ENCODE measurements around the gene SARDH. TPM values are rescaled to one million over a fixed set of nuclear protein-coding genes. Genes with fewer than 3 reads are reported as not detected.

The SARDH gene
- total and polyA plus RNA-seq, 2 of the 8 experiments (the other 6 are each of a cell fraction or from before 2014, with no cell fraction given), result 6.4 to 7.4 TPM

- CTCF ChIA-PET (ENCODE audit: partially characterized antibody), result interaction anchor here (0.6 to 2.3 kb wide), 13 partner anchors 9 to 390 kb away, joined by 3 to 8 read pairs (median 3); no protein-coding TSS in a partner anchor
- Histone ChIP-seq H3K4ac (replicated peaks; ENCODE audit: insufficient read length, low read depth, low read length) (no peak overlapping the region), H3K79me1 (ENCODE audit: low read depth, low read length) (no peaks in the 10 kb centered on the region), H3K9ac (replicated peaks in 1 of 4; ENCODE audit: extremely low read depth in 1 of 4, low read depth in 3 of 4, low read length in 3 of 4) (no peak overlapping the region), H4K91ac (replicated peaks; ENCODE audit: insufficient read length, low read length) (no peak overlapping the region), H3K56ac (replicated peaks; ENCODE audit: insufficient read length, low read depth, low read length) (no peak overlapping the region), H2AFZ (ENCODE audit: low read length) (no peak overlapping the region), H2BK120ac (replicated peaks; ENCODE audit: low read depth, low read length) (no peak overlapping the region), H3K9me3 (ENCODE audit: insufficient read depth in 2 of 2, low read depth in 1 of 2, low read length in 1 of 2) (no peaks in the 10 kb centered on the region), H3K4me3 (ENCODE audit: extremely low read depth in 1 of 4, insufficient read depth in 2 of 4, low read depth in 3 of 4, low read length in 4 of 4) (no peak overlapping the region), H3K79me2 (ENCODE audit: control insufficient read depth in 1 of 2, insufficient read depth in 2 of 2, low read length in 2 of 2) (no peaks in the 10 kb centered on the region), H3K27me3 (replicated peaks in 1 of 4; ENCODE audit: control insufficient read depth in 3 of 4, extremely low read depth in 1 of 4, insufficient read depth in 3 of 4, low read length in 3 of 4) (no peaks in the 10 kb centered on the region; a peak in 2 of 7 replicates), H3K36me3 (ENCODE audit: control insufficient read depth in 2 of 4, insufficient read depth in 4 of 4, low read length in 3 of 4) (no peaks in the 10 kb centered on the region), H4K20me1 (replicated peaks in 1 of 2; ENCODE audit: control insufficient read depth in 1 of 2, insufficient read depth in 2 of 2, low read length in 2 of 2) (no peaks in the 10 kb centered on the region), H4K5ac (ENCODE audit: insufficient read length, low read depth, low read length) (no peak overlapping the region), H3K4me2 (ENCODE audit: insufficient read depth in 1 of 2, low read depth in 2 of 2, low read length in 2 of 2) (no peak overlapping the region), H2AK5ac (ENCODE audit: low read depth, low read length) (no peak overlapping the region), H2BK12ac (ENCODE audit: low read depth, low read length) (no peak overlapping the region), H3K14ac (ENCODE audit: insufficient read length) (no peak overlapping the region), H3K23ac (ENCODE audit: insufficient read length) (no peak overlapping the region), H2BK20ac (ENCODE audit: low read length) (no peak overlapping the region), H2BK15ac (ENCODE audit: low read length) (peak overlapping the region; percentile 81; the same call in 1 of the 2 replicates), H3K27ac (ENCODE audit: low read depth, low read length) (no peak overlapping the region), H3K4me1 (replicated peaks in 1 of 4; ENCODE audit: control insufficient read depth in 3 of 4, insufficient read depth in 4 of 4, low read length in 3 of 4) (no peaks in the 10 kb centered on the region; a peak in 1 of 7 replicates), H4K8ac (ENCODE audit: extremely low read depth, insufficient read depth, low read length) (peak overlapping the region; percentile 69; the same call in 1 of the 2 replicates), H2BK5ac (ENCODE audit: low read depth, low read length) (peak overlapping the region; percentile 35; the same call in 1 of the 2 replicates), H3K18ac (ENCODE audit: extremely low read depth, low read length) (no peak overlapping the region), H3K23me2 (ENCODE audit: low read depth, low read length) (no peaks in the 10 kb centered on the region)
- POLR2A ChIA-PET (ENCODE audit: partially characterized antibody), result no interaction called here
- TF ChIP-seq TBP (IDR thresholded peaks at IDR 0.05; ENCODE audit: low read depth, low read length) (no peak), TAF7 (optimal IDR thresholded peaks at IDR 0.05; ENCODE audit: borderline replicate concordance, low read depth, low read length) (no peak), SUZ12 (IDR thresholded peaks at IDR 0.05; ENCODE audit: low read length) (no peak), EGR1 (IDR thresholded peaks at IDR 0.05; ENCODE audit: borderline replicate concordance, low read depth, low read length) (no peak), E2F6 (IDR thresholded peaks at IDR 0.05) (no peak), HDAC6 (IDR thresholded peaks at IDR 0.05; ENCODE audit: low read depth, low read length) (no peak), CBX8 (IDR thresholded peaks at IDR 0.05; ENCODE audit: borderline replicate concordance, low read depth, low read length) (no peak), CEBPB (IDR thresholded peaks at IDR 0.05; ENCODE audit: low read depth, low read length) (no peak), TAF1 (IDR thresholded peaks at IDR 0.05; ENCODE audit: low read depth, low read length) (no peak), BACH1 (IDR thresholded peaks at IDR 0.05; ENCODE audit: low read length) (no peak), KDM5A (IDR thresholded peaks at IDR 0.05; ENCODE audit: low read length) (no peak), NANOG (IDR thresholded peaks at IDR 0.05; ENCODE audit: insufficient read depth, low read depth, low read length, poor library complexity, severe bottlenecking) (no peak), GABPA (IDR thresholded peaks at IDR 0.05; ENCODE audit: borderline replicate concordance, insufficient read depth, low read length) (no peak)
- no peak for DNase-seq (ENCODE audit: low read depth in 1 of 2, low spot score in 2 of 2)
- FAIRE-seq, result no peak
- 90% methylated on average over 15 of the region's 25 CpGs; no CpG with 5 or more reads in 1 of the 2 experiments for WGBS, 2 experiments (ENCODE audit: extremely low coverage in 1 of 2, insufficient coverage in 1 of 2, insufficient read length in 1 of 2, insufficient replicate concordance in 2 of 2, low coverage in 1 of 2, low lambda C conversion rate in 2 of 2, missing lambda C conversion rate in 1 of 2)
These were observed 45.7 kb downstream of the SARDH start for GRCh38 chr9:133692364-133692985.
